Neural crest cell (in vitro differentiated cells): ENCODE measurements around the gene ADCK1. TPM values are rescaled to one million over a fixed set of nuclear protein-coding genes. Genes with fewer than 3 reads are reported as not detected.
A peak's percentile ranks its signal among the peaks of the same experiment; 100 is the strongest.

Experiments used
- DNase-seq: peaks from one replicate; pipeline ENCODE4 v3.0.0; 2021; ENCODE audit warnings: low read depth, mixed read lengths, low spot score
- H3K27ac Mint-ChIP-seq: one replicate; pipeline ENCODE4 v1.8.0; 2021; ENCODE audit warnings: mild to moderate bottlenecking, mixed read lengths; ENCODE audit not compliant: unreplicated experiment
- H3K27me3 Mint-ChIP-seq: 2 replicates; pipeline ENCODE4 v1.8.0; 2021; ENCODE audit warnings: low read depth, mild to moderate bottlenecking, mixed read lengths
- H3K36me3 Mint-ChIP-seq: 2 replicates; pipeline ENCODE4 v1.8.0; 2021; ENCODE audit warnings: low read depth, mild to moderate bottlenecking, mixed read lengths
- H3K4me1 Mint-ChIP-seq: 2 replicates; pipeline ENCODE4 v1.8.0; 2021; ENCODE audit warnings: mixed read lengths
- H3K4me3 Mint-ChIP-seq: one replicate; pipeline ENCODE4 v1.8.0; 2021; ENCODE audit warnings: mild to moderate bottlenecking, mixed read lengths
- H3K9me3 Mint-ChIP-seq: 2 replicates; pipeline ENCODE4 v1.8.0; 2021; ENCODE audit warnings: mixed read lengths
- total RNA-seq: library from RNA; stranded (reverse); gene quantifications from 2 replicates; pipeline ENCODE4 v1.2.1, GENCODE V29; 2021
- TF ChIP-seq, protein P1 (sequence below): fragments of 200-600 bp; sonication (generic); conservative IDR thresholded peaks from 2 replicates; pipeline ENCODE4 v1.5.0; 2021; ENCODE audit warnings: antibody characterized with exemption, mild to moderate bottlenecking

ADCK1 gene
- total RNA-seq, 1 donor from 2014 or later = 9.0 TPM

DNA sequence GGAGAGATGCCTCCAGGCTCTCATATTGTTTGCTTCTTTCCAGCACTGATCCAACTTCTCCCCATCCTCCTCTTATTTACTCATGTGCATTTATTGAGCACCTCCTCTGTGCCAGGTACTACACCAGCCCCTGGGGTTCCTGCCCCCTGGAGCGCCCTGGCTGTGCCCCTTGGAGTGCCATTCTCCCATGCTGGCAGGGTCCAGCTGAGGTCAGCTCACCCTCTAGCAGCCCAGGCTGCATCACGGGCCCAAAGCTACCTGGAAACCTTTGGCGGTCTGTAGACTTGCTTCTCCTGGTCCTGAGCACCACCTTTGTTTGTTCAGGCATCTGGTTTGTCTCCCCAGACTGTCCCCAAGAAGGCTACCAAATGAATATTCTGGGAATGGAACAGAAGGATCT is 67.0 kb downstream of the ADCK1 start:
- Mint-ChIP-seq H3K9me3 (peaks cover 8% of the 10 kb centered on the region), H3K4me1 (no peaks in the 10 kb centered on the region), H3K27me3 (no peaks in the 10 kb centered on the region), H3K36me3 (peaks cover 11% of the 10 kb centered on the region), H3K27ac (no peak overlapping the region), H3K4me3 (no peak overlapping the region)
- TF ChIP-seq, protein P1, sequence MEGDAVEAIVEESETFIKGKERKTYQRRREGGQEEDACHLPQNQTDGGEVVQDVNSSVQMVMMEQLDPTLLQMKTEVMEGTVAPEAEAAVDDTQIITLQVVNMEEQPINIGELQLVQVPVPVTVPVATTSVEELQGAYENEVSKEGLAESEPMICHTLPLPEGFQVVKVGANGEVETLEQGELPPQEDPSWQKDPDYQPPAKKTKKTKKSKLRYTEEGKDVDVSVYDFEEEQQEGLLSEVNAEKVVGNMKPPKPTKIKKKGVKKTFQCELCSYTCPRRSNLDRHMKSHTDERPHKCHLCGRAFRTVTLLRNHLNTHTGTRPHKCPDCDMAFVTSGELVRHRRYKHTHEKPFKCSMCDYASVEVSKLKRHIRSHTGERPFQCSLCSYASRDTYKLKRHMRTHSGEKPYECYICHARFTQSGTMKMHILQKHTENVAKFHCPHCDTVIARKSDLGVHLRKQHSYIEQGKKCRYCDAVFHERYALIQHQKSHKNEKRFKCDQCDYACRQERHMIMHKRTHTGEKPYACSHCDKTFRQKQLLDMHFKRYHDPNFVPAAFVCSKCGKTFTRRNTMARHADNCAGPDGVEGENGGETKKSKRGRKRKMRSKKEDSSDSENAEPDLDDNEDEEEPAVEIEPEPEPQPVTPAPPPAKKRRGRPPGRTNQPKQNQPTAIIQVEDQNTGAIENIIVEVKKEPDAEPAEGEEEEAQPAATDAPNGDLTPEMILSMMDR = no peak
- DNase-seq = no peak

DNA sequence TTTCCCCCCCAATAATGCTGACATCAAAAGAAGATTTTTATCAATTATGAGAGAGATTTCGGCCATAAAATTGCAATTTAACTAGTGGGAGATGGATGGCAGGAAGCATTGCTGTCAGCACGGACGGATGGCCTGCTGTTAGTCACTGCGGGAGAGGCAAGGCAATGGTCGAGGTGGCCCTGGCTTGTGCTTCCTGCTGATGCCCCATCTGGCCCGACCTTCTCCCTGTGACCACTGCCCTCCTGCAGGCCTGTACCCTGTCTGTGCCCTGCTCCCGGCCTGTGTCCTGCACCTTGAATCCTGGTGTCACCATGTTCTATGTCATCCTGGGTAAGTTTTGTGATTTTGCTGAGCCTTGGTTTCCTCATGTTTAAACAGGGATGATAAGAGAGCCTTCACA is 67.6 kb downstream of the ADCK1 start:
- Mint-ChIP-seq H3K4me3 (no peak overlapping the region), H3K27ac (no peak overlapping the region), H3K27me3 (no peaks in the 10 kb centered on the region), H3K4me1 (no peaks in the 10 kb centered on the region), H3K36me3 (peaks cover 11% of the 10 kb centered on the region), H3K9me3 (peaks cover 8% of the 10 kb centered on the region)
- TF ChIP-seq, protein P1 = no peak
- no peak for DNase-seq

DNA sequence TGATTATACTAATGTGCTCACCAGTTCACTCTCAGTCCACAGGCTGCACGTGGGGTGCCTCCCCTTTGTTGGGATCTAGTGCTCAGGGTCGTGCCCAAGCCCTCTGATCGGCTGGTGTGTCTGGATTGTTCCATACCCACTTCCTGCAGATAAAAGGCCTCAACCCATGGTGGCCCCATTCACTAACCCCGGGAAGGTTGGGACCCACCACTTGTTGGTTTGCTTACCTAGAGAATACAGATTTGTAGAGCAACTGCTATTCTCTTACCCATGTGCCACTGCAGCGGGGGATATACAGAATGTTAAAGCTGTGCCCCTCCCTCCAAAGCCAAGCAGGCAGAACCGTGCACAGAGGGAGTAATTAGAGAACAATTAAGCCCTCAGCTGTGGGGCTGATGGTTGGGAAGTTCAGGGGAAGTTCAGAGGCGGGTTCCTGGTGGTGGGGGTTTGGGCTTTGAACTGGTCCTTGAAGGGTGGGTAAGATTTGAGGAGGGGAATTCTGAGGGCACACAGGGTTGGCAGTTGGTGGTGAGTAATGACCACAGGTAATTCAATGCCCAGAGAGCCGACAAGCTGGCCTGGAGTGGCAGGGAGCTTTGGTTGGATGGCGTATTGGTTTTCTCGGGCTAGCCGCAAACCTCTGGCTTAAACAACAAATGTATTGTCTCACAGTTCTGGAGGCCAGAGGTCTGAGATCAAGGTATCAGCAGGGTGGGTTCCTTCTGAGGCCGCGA is 68.8 kb downstream of the ADCK1 start:
- TF ChIP-seq, protein P1 = no peak
- no peak for DNase-seq
- Mint-ChIP-seq H3K4me1 (no peaks in the 10 kb centered on the region), H3K4me3 (no peak overlapping the region), H3K27me3 (no peaks in the 10 kb centered on the region), H3K36me3 (peaks cover 7% of the 10 kb centered on the region), H3K9me3 (peaks cover 8% of the 10 kb centered on the region), H3K27ac (peak overlapping the region; percentile 35)

DNA sequence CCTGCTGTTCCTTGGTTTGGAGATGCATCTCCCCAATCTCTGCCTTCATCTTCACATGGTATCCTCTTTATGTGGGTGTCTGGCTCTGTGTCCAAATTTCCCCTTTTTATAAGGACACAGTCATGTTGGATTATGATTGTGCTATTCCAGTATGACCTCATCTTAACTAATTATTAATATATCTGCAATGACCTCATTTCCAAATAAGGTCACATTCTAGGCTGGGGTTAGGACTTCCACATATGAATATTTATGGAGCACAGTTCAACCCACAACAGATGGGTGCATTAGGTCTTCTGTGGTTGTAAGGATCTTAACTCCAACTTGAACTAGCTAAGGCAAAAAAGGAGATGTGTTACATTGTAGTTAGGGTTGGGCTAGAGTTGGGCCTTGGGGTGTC is 69.4 kb downstream of the ADCK1 start:
- TF ChIP-seq, protein P1 = no peak
- no peak for DNase-seq
- H3K27ac Mint-ChIP-seq = no peak overlapping the region
- H3K9me3 Mint-ChIP-seq = peaks cover 8% of the 10 kb centered on the region
- H3K27me3 Mint-ChIP-seq = no peaks in the 10 kb centered on the region
- no peak overlapping the region for H3K4me3 Mint-ChIP-seq
- H3K36me3 Mint-ChIP-seq = peaks cover 6% of the 10 kb centered on the region
- H3K4me1 Mint-ChIP-seq = no peaks in the 10 kb centered on the region

DNA sequence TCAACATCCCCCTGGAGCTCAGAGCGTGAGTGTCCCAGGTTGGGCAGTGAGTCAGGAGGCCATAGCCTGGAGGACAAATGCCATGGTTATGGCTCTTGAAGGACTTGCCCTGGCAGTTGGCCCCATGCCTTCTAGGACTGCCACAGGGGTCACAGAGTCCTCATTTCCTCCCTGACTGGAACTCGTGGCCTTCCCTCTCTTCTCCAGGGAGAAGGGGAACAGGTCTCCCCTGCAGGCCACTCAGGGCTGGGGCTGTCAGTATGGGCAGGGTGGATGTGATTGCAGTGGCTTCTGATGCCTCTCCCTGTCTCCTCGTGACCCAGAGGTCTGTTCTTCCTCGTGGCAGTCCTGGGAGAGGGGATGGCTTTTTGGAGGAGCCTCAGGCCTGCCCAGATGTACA is 70.7 kb downstream of the ADCK1 start:
- no peak overlapping the region for H3K27ac Mint-ChIP-seq
- H3K4me1 Mint-ChIP-seq = no peaks in the 10 kb centered on the region
- no peaks in the 10 kb centered on the region for H3K27me3 Mint-ChIP-seq

More for the DNA sequence above, 70.7 kb downstream of the ADCK1 start:
- TF ChIP-seq, protein P1 = no peak
- no peak for DNase-seq
- Mint-ChIP-seq H3K36me3 (peaks cover 2% of the 10 kb centered on the region), H3K4me3 (no peak overlapping the region), H3K9me3 (peaks cover 3% of the 10 kb centered on the region)
